Trophoblast cell (in vitro differentiated cells and primary cell): ENCODE measurements around the gene LMLN.

Source experiments
- DNase-seq, 2 donors: peaks; one replicate each; pipeline ENCODE4 v3.0.0-alpha.2; 2016
- H2AFZ ChIP-seq: 2 replicates; pipeline ENCODE4 v1.6.1; 2013; ENCODE audit warnings: low read length, moderate library complexity, mild to moderate bottlenecking; ENCODE audit not compliant: insufficient read depth, poor library complexity
- H2AK5ac ChIP-seq: 2 replicates; pipeline ENCODE4 v1.6.1; 2013; ENCODE audit warnings: mild to moderate bottlenecking, low read length
- H2BK120ac ChIP-seq: 2 replicates; pipeline ENCODE4 v1.6.1; 2013; ENCODE audit warnings: low read length, mild to moderate bottlenecking, moderate library complexity; ENCODE audit not compliant: insufficient read depth, poor library complexity
- H2BK12ac ChIP-seq: 2 replicates; pipeline ENCODE4 v1.6.1; 2013; ENCODE audit warnings: mild to moderate bottlenecking, low read length, moderate library complexity
- H2BK5ac ChIP-seq: 2 replicates; pipeline ENCODE4 v1.6.1; 2013; ENCODE audit warnings: low read length, low read depth, moderate library complexity, mild to moderate bottlenecking; ENCODE audit not compliant: poor library complexity
- H3K14ac ChIP-seq: 2 replicates; pipeline ENCODE4 v1.6.1; 2013; ENCODE audit warnings: mild to moderate bottlenecking, low read length
- H3K18ac ChIP-seq: 2 replicates; pipeline ENCODE4 v1.6.1; 2013; ENCODE audit warnings: mild to moderate bottlenecking, low read length
- H3K23ac ChIP-seq: 2 replicates; pipeline ENCODE4 v1.6.1; 2013; ENCODE audit warnings: low read length
- H3K27ac ChIP-seq: 2 replicates; pipeline ENCODE4 v1.5.1; 2013; ENCODE audit warnings: low read depth, mild to moderate bottlenecking, inconsistent platforms, low read length, moderate library complexity
- H3K27me3 ChIP-seq: 2 replicates; pipeline ENCODE4 v1.6.1; 2013; ENCODE audit warnings: inconsistent platforms, mild to moderate bottlenecking, low read length, moderate library complexity; ENCODE audit not compliant: insufficient read depth
- H3K36me3 ChIP-seq, 2 experiments: 1 replicate in 1 of 2; 2 replicates in 1 of 2; pipeline ENCODE4 v1.6.1; 2013; ENCODE audit warnings: low read length in 2 of 2, mild to moderate bottlenecking in 2 of 2, moderate library complexity in 1 of 2; ENCODE audit not compliant: insufficient read depth in 2 of 2, control insufficient read depth in 1 of 2
- H3K4ac ChIP-seq: 2 replicates; pipeline ENCODE4 v1.6.1; 2013; ENCODE audit warnings: low read depth, mild to moderate bottlenecking, low read length, moderate library complexity
- H3K4me1 ChIP-seq, 2 experiments: 1 replicate in 1 of 2; 2 replicates in 1 of 2; pipeline ENCODE4 v1.6.1; 2013; ENCODE audit warnings: low read length in 2 of 2, mild to moderate bottlenecking in 2 of 2, moderate library complexity in 1 of 2; ENCODE audit not compliant: insufficient read depth in 2 of 2, control insufficient read depth in 1 of 2
- H3K4me2 ChIP-seq: 2 replicates; pipeline ENCODE4 v1.6.1; 2013; ENCODE audit warnings: inconsistent platforms, mild to moderate bottlenecking, low read length, moderate library complexity
- H3K4me3 ChIP-seq: 2 replicates; pipeline ENCODE4 v1.5.1; 2013; ENCODE audit warnings: mild to moderate bottlenecking, low read depth, low read length, inconsistent platforms
- H3K79me1 ChIP-seq: one replicate; pipeline ENCODE4 v1.6.1; 2013; ENCODE audit warnings: low read length
- H3K79me2 ChIP-seq: 2 replicates; pipeline ENCODE4 v1.6.1; 2013; ENCODE audit warnings: low read length, mild to moderate bottlenecking; ENCODE audit not compliant: control insufficient read depth, insufficient read depth, poor library complexity
- H3K9ac ChIP-seq: 2 replicates; pipeline ENCODE4 v1.6.1; 2013; ENCODE audit warnings: mild to moderate bottlenecking, low read length
- H3K9me3 ChIP-seq: 2 replicates; pipeline ENCODE4 v1.6.1; 2013; ENCODE audit warnings: low read depth, mild to moderate bottlenecking, control low read depth, inconsistent platforms, low read length; ENCODE audit not compliant: insufficient read depth
- H4K12ac ChIP-seq: 2 replicates; pipeline ENCODE4 v1.6.1; 2013; ENCODE audit warnings: low read depth, mild to moderate bottlenecking, low read length, moderate library complexity
- H4K8ac ChIP-seq: 2 replicates; pipeline ENCODE4 v1.6.1; 2013; ENCODE audit warnings: low read depth, mild to moderate bottlenecking, low read length, moderate library complexity
- H4K91ac ChIP-seq: one replicate; pipeline ENCODE4 v1.6.1; 2013; ENCODE audit warnings: low read depth, mild to moderate bottlenecking, low read length, moderate library complexity
- WGBS: extraction: QIAGEN DNeasy Blood & Tissue Kit; methylation state at CpG from one replicate; pipeline ENCODE4 v1.1.7; 2013; ENCODE audit warnings: missing lambda C conversion rate; ENCODE audit not compliant: insufficient read length, insufficient coverage; ENCODE audit errors: extremely low coverage; 5-methylcytosine and 5-hydroxymethylcytosine counted together

LMLN gene

GRCh38 chr3:198061119-198062067, 101.4 kb downstream of the LMLN start:
- no peaks in the 10 kb centered on the region for H3K4me1 ChIP-seq
- no peak overlapping the region for H3K27ac ChIP-seq
- H3K27me3 ChIP-seq: no peaks in the 10 kb centered on the region
- no peak overlapping the region for H2BK5ac ChIP-seq
- H3K4me2 ChIP-seq: no peak overlapping the region
- no peak overlapping the region for H2AK5ac ChIP-seq
- DNase-seq: no peak
- no peak overlapping the region for H3K18ac ChIP-seq
- H2BK12ac ChIP-seq: no peak overlapping the region
- H3K4ac ChIP-seq: no peak overlapping the region
- H3K79me2 ChIP-seq: no peaks in the 10 kb centered on the region
- no peak overlapping the region for H3K23ac ChIP-seq
- H3K79me1 ChIP-seq: no peaks in the 10 kb centered on the region
- H2BK120ac ChIP-seq: no peak overlapping the region
- H3K4me3 ChIP-seq: no peak overlapping the region
- WGBS: no CpG with 5 or more reads among the region's 1 CpG
- H3K9me3 ChIP-seq: no peaks in the 10 kb centered on the region
- no peaks in the 10 kb centered on the region for H3K36me3 ChIP-seq
- no peak overlapping the region for H4K91ac ChIP-seq
- no peak overlapping the region for H4K12ac ChIP-seq
- no peak overlapping the region for H3K9ac ChIP-seq
- H2AFZ ChIP-seq: no peak overlapping the region
- no peak overlapping the region for H4K8ac ChIP-seq
- H3K14ac ChIP-seq: no peak overlapping the region

- WGBS: no CpG with 5 or more reads among the region's 1 CpG
- no peak overlapping the region for H3K18ac ChIP-seq
Observed at GRCh38 chr3:198062068-198062465, 102.0 kb downstream of the LMLN start.

DNA sequence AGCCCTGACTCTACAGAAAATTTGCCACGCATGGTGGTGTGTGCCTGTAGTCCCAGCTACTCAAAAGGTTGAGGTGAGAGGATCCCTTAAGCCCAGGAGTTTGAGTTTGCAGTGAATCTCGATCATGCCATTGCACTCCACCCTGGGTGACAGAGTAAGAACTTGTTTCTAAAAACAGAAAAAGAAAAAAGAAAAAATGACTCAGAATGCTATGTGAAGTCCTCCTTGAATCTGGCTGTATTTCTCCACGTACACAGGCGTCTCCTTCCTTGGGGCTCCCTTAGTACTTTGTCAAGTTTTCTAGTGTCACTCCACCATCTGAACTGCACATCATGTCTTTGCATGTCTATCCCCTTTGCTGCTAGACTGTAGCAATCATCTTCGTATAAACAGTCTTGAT, 104.4 kb downstream of the LMLN start:
- Histone ChIP-seq H3K4me2 (no peak overlapping the region), H3K23ac (no peak overlapping the region), H2AFZ (no peak overlapping the region), H3K9ac (no peak overlapping the region), H3K79me2 (no peaks in the 10 kb centered on the region), H3K27ac (no peak overlapping the region), H3K4me1 (no peaks in the 10 kb centered on the region), H4K91ac (no peak overlapping the region), H3K27me3 (no peaks in the 10 kb centered on the region), H4K8ac (no peak overlapping the region), H2BK120ac (no peak overlapping the region), H3K14ac (no peak overlapping the region), H3K4ac (no peak overlapping the region), H3K79me1 (no peaks in the 10 kb centered on the region), H3K18ac (no peak overlapping the region), H3K9me3 (no peaks in the 10 kb centered on the region), H3K36me3 (no peaks in the 10 kb centered on the region), H2BK5ac (no peak overlapping the region), H2BK12ac (no peak overlapping the region), H3K4me3 (no peak overlapping the region), H4K12ac (no peak overlapping the region), H2AK5ac (no peak overlapping the region)
- no peak for DNase-seq
- WGBS: no CpG with 5 or more reads among the region's 5 CpGs

More at GRCh38 chr3:198062068-198062465, 102.0 kb downstream of the LMLN start:
- no peak overlapping the region for H3K9ac ChIP-seq
- H3K27ac ChIP-seq: no peak overlapping the region
- H4K91ac ChIP-seq: no peak overlapping the region
- no peaks in the 10 kb centered on the region for H3K9me3 ChIP-seq
- H3K4me1 ChIP-seq: no peaks in the 10 kb centered on the region
- H3K36me3 ChIP-seq: no peaks in the 10 kb centered on the region
- H3K4me3 ChIP-seq: no peak overlapping the region
- H3K4me2 ChIP-seq: no peak overlapping the region
- no peaks in the 10 kb centered on the region for H3K27me3 ChIP-seq
- H3K79me1 ChIP-seq: no peaks in the 10 kb centered on the region
- no peak overlapping the region for H2BK120ac ChIP-seq
- no peak overlapping the region for H2AK5ac ChIP-seq
- H4K12ac ChIP-seq: no peak overlapping the region
- H3K14ac ChIP-seq: no peak overlapping the region
- no peak overlapping the region for H2AFZ ChIP-seq
- H3K79me2 ChIP-seq: no peaks in the 10 kb centered on the region
- no peak overlapping the region for H2BK12ac ChIP-seq
- H2BK5ac ChIP-seq: no peak overlapping the region
- no peak overlapping the region for H3K23ac ChIP-seq
- no peak overlapping the region for H3K4ac ChIP-seq
- no peak overlapping the region for H4K8ac ChIP-seq
- DNase-seq: no peak

DNA sequence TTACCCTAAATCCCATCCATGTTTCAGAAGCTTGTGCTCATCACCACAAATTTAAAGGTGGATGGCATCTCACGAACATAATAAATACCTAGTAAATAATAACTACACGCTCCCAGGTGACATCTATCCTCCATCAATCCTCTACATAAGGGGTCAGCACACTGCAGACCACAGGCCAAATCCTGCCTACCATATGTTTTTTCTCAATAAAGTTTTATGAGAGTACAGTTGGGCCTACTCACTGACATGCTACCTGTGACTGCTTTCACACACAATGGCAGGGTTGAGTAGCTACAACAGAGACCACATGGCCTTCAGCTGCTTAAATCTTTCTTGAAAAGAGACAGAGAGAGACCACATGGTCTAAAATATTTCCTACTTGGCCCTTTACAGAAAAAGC, 105.9 kb downstream of the LMLN start:
- Histone ChIP-seq H2AFZ (no peak overlapping the region), H3K4me2 (no peak overlapping the region), H3K4ac (no peak overlapping the region), H2AK5ac (no peak overlapping the region), H3K27ac (no peak overlapping the region), H3K4me3 (no peak overlapping the region), H3K14ac (no peak overlapping the region), H3K18ac (no peak overlapping the region), H2BK120ac (no peak overlapping the region), H3K36me3 (no peaks in the 10 kb centered on the region), H3K9me3 (no peaks in the 10 kb centered on the region), H3K4me1 (no peaks in the 10 kb centered on the region), H3K23ac (no peak overlapping the region), H4K8ac (no peak overlapping the region), H2BK12ac (no peak overlapping the region), H2BK5ac (no peak overlapping the region), H4K12ac (no peak overlapping the region), H4K91ac (no peak overlapping the region), H3K79me1 (no peaks in the 10 kb centered on the region), H3K9ac (no peak overlapping the region), H3K79me2 (no peaks in the 10 kb centered on the region), H3K27me3 (no peaks in the 10 kb centered on the region)
- no peak for DNase-seq
- no CpG with 5 or more reads among the region's 2 CpGs for WGBS
